GM12878 (cell line): Measurements from ENCODE around the gene SNED1. TPM values are rescaled to one million over a fixed set of nuclear protein-coding genes. Genes with fewer than 3 reads are reported as not detected.

Source experiments
- ATAC-seq: fragments of 200-7000 bp; cut with Tn5 transposase; 3 replicates; pipeline ENCODE4 v1.9.1; 2020; ENCODE audit warnings: mild to moderate bottlenecking, moderate library complexity
- BruUV-seq: library from RNA; stranded (reverse); fragments of 400-500 nt; replicated peaks from 2 replicates; lab custom pipeline; 2021; lab: Mats Ljungman, UMichigan
- CTCF ChIA-PET: fragments of 300-600 bp; sonication (Branson Sonifier 250); formaldehyde crosslinking; extraction: SDS; loops from one replicate; lab custom pipeline; 2021; ENCODE audit warnings: inconsistent platforms; lab: Yijun Ruan, JAX
- POLR2A ChIA-PET: fragments of 350-600 bp; formaldehyde crosslinking; extraction: SDS; loops from one replicate; lab custom pipeline; 2021; ENCODE audit warnings: inconsistent platforms; lab: Charles Lee
- RAD21 ChIA-PET: fragments of 300-600 bp; sonication (Branson Sonifier 250); formaldehyde crosslinking; loops from one replicate; lab custom pipeline; 2023; ENCODE audit warnings: antibody characterized with exemption; ENCODE audit not compliant: unreplicated experiment; lab: Charles Lee
- SMC1A ChIA-PET: fragments of 300-600 bp; sonication (Branson Sonifier 250); formaldehyde crosslinking; loops from one replicate; lab custom pipeline; 2023; ENCODE audit not compliant: unreplicated experiment, uncharacterized antibody; lab: Charles Lee
- DNase-seq: peaks from one replicate; pipeline ENCODE4 v3.0.0-alpha.2; 2011; ENCODE audit warnings: low read depth, low spot score
- FAIRE-seq: peaks from 3 replicates; lab custom pipeline; 2011; peaks lifted over from hg19 to GRCh38; lab: Jason Lieb, UNC
- H2AFZ ChIP-seq: 2 replicates; pipeline ENCODE4 v1.6.0; 2011; ENCODE audit warnings: low read depth, low read length, control low read depth; ENCODE audit not compliant: control insufficient read depth
- H3K27ac ChIP-seq: 2 replicates; pipeline ENCODE4 v1.5.1; 2011; ENCODE audit warnings: control low read depth; ENCODE audit not compliant: control insufficient read depth, insufficient read depth
- H3K27me3 ChIP-seq, 2 experiments: replicated peaks in 1 of 2; 2 replicates each; pipeline versions ENCODE4 v1.6.0 to v1.6.1; 2011; ENCODE audit warnings: low read length in 1 of 2; ENCODE audit not compliant: control insufficient read depth in 2 of 2, insufficient read depth in 2 of 2
- H3K36me3 ChIP-seq, 2 experiments: 2 replicates each; pipeline ENCODE4 v1.5.1; 2011; ENCODE audit warnings: low read length in 1 of 2; ENCODE audit not compliant: control insufficient read depth in 2 of 2, insufficient read depth in 2 of 2
- H3K4me1 ChIP-seq: 2 replicates; pipeline ENCODE4 v1.6.1; 2011; ENCODE audit warnings: mild to moderate bottlenecking, low read length, moderate library complexity, mixed read lengths; ENCODE audit not compliant: control insufficient read depth, insufficient read depth
- H3K4me2 ChIP-seq: 2 replicates; pipeline ENCODE4 v1.6.0; 2011; ENCODE audit warnings: control low read depth; ENCODE audit not compliant: control insufficient read depth, insufficient read depth
- H3K4me3 ChIP-seq: fragments of 200-600 bp; sonication (generic); 2 replicates; pipeline ENCODE4 v1.5.1; 2016
- H3K79me2 ChIP-seq: 2 replicates; pipeline ENCODE4 v1.6.0; 2011; ENCODE audit warnings: low read length; ENCODE audit not compliant: control insufficient read depth, insufficient read depth
- H3K9ac ChIP-seq: 2 replicates; pipeline ENCODE4 v1.8.0; 2011; ENCODE audit warnings: low read length, control low read depth, mixed read lengths; ENCODE audit not compliant: control insufficient read depth, insufficient read depth
- H3K9me3 ChIP-seq: replicated peaks from 3 replicates; pipeline ENCODE4 v1.5.1; 2011; ENCODE audit warnings: mild to moderate bottlenecking, low read length; ENCODE audit not compliant: control insufficient read depth, insufficient read depth
- H4K20me1 ChIP-seq: 2 replicates; pipeline ENCODE4 v1.6.0; 2011; ENCODE audit not compliant: control insufficient read depth, insufficient read depth
- ATF2 ChIP-seq: IDR thresholded peaks from 2 replicates; pipeline ENCODE4 v1.6.1; 2012; ENCODE audit warnings: low read length, inconsistent platforms
- EZH2 ChIP-seq: IDR thresholded peaks from 2 replicates; pipeline ENCODE4 v1.6.1; 2012; ENCODE audit warnings: low read depth, mild to moderate bottlenecking, control low read depth, inconsistent platforms, low read length, borderline replicate concordance; ENCODE audit not compliant: control insufficient read depth
- HSF1 ChIP-seq: fragments of 150-350 bp; IDR thresholded peaks from 2 replicates; pipeline ENCODE4 v1.6.1; 2014; ENCODE audit warnings: mild to moderate bottlenecking, low read depth, low read length
- NFYA ChIP-seq: IDR thresholded peaks from 2 replicates; pipeline ENCODE4 v1.6.1; 2011; ENCODE audit warnings: low read depth, mild to moderate bottlenecking, low read length, improper control_type of control experiment, borderline replicate concordance
- SMC3 ChIP-seq: IDR thresholded peaks from 2 replicates; pipeline ENCODE4 v1.6.1; 2011; ENCODE audit warnings: low read length, improper control_type of control experiment, borderline replicate concordance
- WGBS: methylation state at CpG from one replicate; pipeline ENCODE4 v1.1.6; 2016; ENCODE audit warnings: low lambda C conversion rate; ENCODE audit not compliant: insufficient replicate concordance, insufficient coverage; ENCODE audit errors: missing lambda C conversion rate; 5-methylcytosine and 5-hydroxymethylcytosine counted together
- in situ Hi-C: fragments of 300-500 bp; cut with MboI; formaldehyde crosslinking; loops from 9 replicates; pipeline ENCODE4 v1.14.3; 2018; ENCODE audit warnings: mixed read lengths
- intact Hi-C: fragments of 100-400 bp; cut with micrococcal nuclease; formaldehyde crosslinking; loops from one replicate; pipeline ENCODE4 v1.14.2; 2022; ENCODE audit not compliant: unreplicated experiment
- polyA plus RNA-seq, 11 experiments: library from polyadenylated mRNA; depleted of rRNA in 4 of 11; unstranded in 6 of 11; stranded (reverse) in 5 of 11; fragments of >200 nt; fragmentation: Nextera tagmentation in 4 of 11; fragmentation: Illumina TruSeq in 1 of 11; extraction: Ambion mirVana in 4 of 11; extraction: Trizol in 1 of 11; gene quantifications; 1 replicate in 1 of 11; 2 replicates in 10 of 11; pipeline versions ENCODE4 v1.2.1 to v1.2.3, GENCODE V29; 2011 to 2016; ENCODE audit warnings: inconsistent platforms in 2 of 11, missing spikeins in 2 of 11, low read depth in 1 of 11
- total RNA-seq, 4 experiments: library from RNA; depleted of rRNA in 3 of 4; stranded (reverse); fragments of >200 nt in 3 of 4; fragmentation: Illumina TruSeq in 1 of 4; extraction: Trizol in 1 of 4; gene quantifications; 2 replicates each; pipeline versions ENCODE4 v1.2.1 to v1.2.3, GENCODE V29; 2013 to 2021

Gene SNED1
- total and polyA plus RNA-seq, 10 of the 15 experiments (the other 5 are each of a cell fraction or from before 2014, with no cell fraction given) = 0.05 to 8.4 (median 3.0) TPM

GRCh38 chr2:241074901-241075540 is 76.6 kb downstream of the SNED1 start:
- SMC1A ChIA-PET = no interaction called here
- TF ChIP-seq SMC3 (no peak), HSF1 (no peak), NFYA (no peak), EZH2 (no peak), ATF2 (no peak)
- Histone ChIP-seq H3K27ac (no peak overlapping the region), H3K79me2 (no peaks in the 10 kb centered on the region), H3K4me2 (no peak overlapping the region), H3K4me3 (no peak overlapping the region), H4K20me1 (no peaks in the 10 kb centered on the region), H3K4me1 (no peaks in the 10 kb centered on the region), H3K9me3 (no peaks in the 10 kb centered on the region), H2AFZ (no peak overlapping the region), H3K27me3 (no peaks in the 10 kb centered on the region), H3K9ac (no peak overlapping the region), H3K36me3 (peaks cover 0 to 3% of the 10 kb centered on the region in 2 experiments; a peak in 1 of 4 replicates)
- no TSS peak for BruUV-seq
- no peak for FAIRE-seq
- RAD21 ChIA-PET = no interaction called here
- in situ Hi-C loops (loop anchor here (5.0 kb wide), 1 partner anchor 142 kb away; no protein-coding TSS in a partner anchor), intact Hi-C loops (loop anchor here (5.0 kb wide), 2 partner anchors 142 to 223 kb away; no protein-coding TSS in a partner anchor)
- WGBS = 94% methylated on average over 16 of the region's 16 CpGs
- POLR2A ChIA-PET = no interaction called here
- DNase-seq = no peak
- CTCF ChIA-PET = no interaction called here
- no peak for ATAC-seq
